SK-N-SH treated with all-trans-retinoic acid at 6 μM for 48 hours (cell line): Measurements from ENCODE around the gene SMARCD2.

Experiments
- ATAC-seq: fragments of 200-7000 bp; cut with Tn5 transposase; 3 replicates; pipeline ENCODE4 v1.9.1; 2020; ENCODE audit warnings: mild to moderate bottlenecking, moderate library complexity
- ARNTL ChIP-seq: fragments of 450-650 bp; formaldehyde crosslinking; IDR thresholded peaks from 2 replicates; pipeline ENCODE4 v1.5.0; 2020; ENCODE audit warnings: low read depth, mild to moderate bottlenecking, moderate library complexity, borderline replicate concordance
- BACH2 ChIP-seq: fragments of 250-450 bp; sonication (Bioruptor Pico); IDR thresholded peaks from 2 replicates; pipeline ENCODE4 v1.9.0; 2021; ENCODE audit warnings: mild to moderate bottlenecking, borderline replicate concordance
- CREB5 ChIP-seq: fragments of 250-450 bp; sonication (Bioruptor Pico); IDR thresholded peaks from 2 replicates; pipeline ENCODE4 v1.5.1; 2020; ENCODE audit warnings: low read depth, mild to moderate bottlenecking, moderate library complexity
- CSDC2 ChIP-seq: fragments of 250-450 bp; sonication (Bioruptor Pico); IDR thresholded peaks from 2 replicates; pipeline ENCODE4 v1.5.0; 2020; ENCODE audit warnings: mild to moderate bottlenecking, moderate library complexity
- ESRRG ChIP-seq: fragments of 250-450 bp; sonication (Bioruptor Pico); IDR thresholded peaks from 2 replicates; pipeline ENCODE4 v1.6.1; 2021; ENCODE audit warnings: mild to moderate bottlenecking
- GLIS3 ChIP-seq: fragments of 250-450 bp; sonication (Bioruptor Pico); IDR thresholded peaks from 2 replicates; pipeline ENCODE4 v1.5.0; 2020; ENCODE audit warnings: mild to moderate bottlenecking, moderate library complexity
- ISL1 ChIP-seq: fragments of 250-450 bp; sonication (Bioruptor Pico); IDR thresholded peaks from 2 replicates; pipeline ENCODE4 v2.1.2; 2022; ENCODE audit warnings: mild to moderate bottlenecking, moderate library complexity
- POU6F1 ChIP-seq: fragments of 250-450 bp; sonication (Bioruptor Pico); IDR thresholded peaks from 2 replicates; pipeline ENCODE4 v1.8.0; 2021; ENCODE audit warnings: low read depth, mild to moderate bottlenecking, moderate library complexity, borderline replicate concordance
- PPARA ChIP-seq: fragments of 250-450 bp; sonication (Bioruptor Pico); IDR thresholded peaks from 2 replicates; pipeline ENCODE4 v1.5.0; 2020; ENCODE audit warnings: mild to moderate bottlenecking, borderline replicate concordance
- RARB ChIP-seq: fragments of 250-450 bp; sonication (Bioruptor Pico); IDR thresholded peaks from 2 replicates; pipeline ENCODE4 v1.8.0; 2021; ENCODE audit warnings: mild to moderate bottlenecking, moderate library complexity
- SNAI2 ChIP-seq: fragments of 250-450 bp; sonication (Bioruptor Pico); IDR thresholded peaks from 2 replicates; pipeline ENCODE4 v1.5.0; 2020; ENCODE audit warnings: mild to moderate bottlenecking, moderate library complexity
- TCF4 ChIP-seq: fragments of 250-450 bp; sonication (Bioruptor Pico); IDR thresholded peaks from 2 replicates; pipeline ENCODE4 v1.8.0; 2021; ENCODE audit warnings: mild to moderate bottlenecking, moderate library complexity, borderline replicate concordance
- TSHZ2 ChIP-seq: fragments of 250-450 bp; sonication (Bioruptor Pico); IDR thresholded peaks from 2 replicates; pipeline ENCODE4 v1.5.0; 2020; ENCODE audit warnings: mild to moderate bottlenecking, moderate library complexity
- ZC3H10 ChIP-seq: fragments of 250-450 bp; sonication (Bioruptor Pico); IDR thresholded peaks from 2 replicates; pipeline ENCODE4 v1.5.1; 2021; ENCODE audit warnings: mild to moderate bottlenecking, moderate library complexity
- ZFP3 ChIP-seq: fragments of 250-450 bp; sonication (Bioruptor Pico); IDR thresholded peaks from 2 replicates; pipeline ENCODE4 v1.5.0; 2020; ENCODE audit warnings: mild to moderate bottlenecking, moderate library complexity
- ZNF565 ChIP-seq: fragments of 450-650 bp; formaldehyde crosslinking; conservative IDR thresholded peaks from 2 replicates; pipeline ENCODE4 v1.5.0; 2020; ENCODE audit warnings: low read depth, mild to moderate bottlenecking, moderate library complexity
- ZNF70 ChIP-seq: fragments of 450-650 bp; formaldehyde crosslinking; IDR thresholded peaks from 2 replicates; pipeline ENCODE4 v1.5.0; 2020; ENCODE audit warnings: mild to moderate bottlenecking, moderate library complexity
- ZNF8 ChIP-seq: fragments of 450-650 bp; formaldehyde crosslinking; IDR thresholded peaks from 2 replicates; pipeline ENCODE4 v1.5.0; 2020; ENCODE audit warnings: mild to moderate bottlenecking, moderate library complexity

SMARCD2 gene

GRCh38 chr17:63819585-63820537, 22.6 kb downstream of the SMARCD2 start:
- peak; percentile 3; the same call in 1 of the 3 replicates for ATAC-seq
- TF ChIP-seq GLIS3 (CRISPR knock-in tag) (0 out of 2 replicates have a peak, but pooled peaks have one; percentile 54), CSDC2 (CRISPR knock-in tag) (no peak), ZNF8 (CRISPR knock-in tag) (no peak), ESRRG (CRISPR knock-in tag) (no peak), ISL1 (CRISPR knock-in tag) (no peak), TCF4 (CRISPR knock-in tag) (no peak), BACH2 (CRISPR knock-in tag) (no peak)

- ATAC-seq = no peak
- TF ChIP-seq POU6F1 (CRISPR knock-in tag) (no peak), ISL1 (CRISPR knock-in tag) (no peak), TSHZ2 (CRISPR knock-in tag) (no peak), RARB (no peak), PPARA (CRISPR knock-in tag) (no peak), ZNF70 (no peak), ZC3H10 (CRISPR knock-in tag) (no peak), ARNTL (no peak), SNAI2 (no peak)
Measured at GRCh38 chr17:63819131-63819530, 23.4 kb downstream of the SMARCD2 start.

- ATAC-seq = no peak
- TF ChIP-seq ZNF70 = no peak
- no peak for TF ChIP-seq ZNF565
- TF ChIP-seq ZC3H10 (CRISPR knock-in tag) = no peak
- no peak for TF ChIP-seq TCF4 (CRISPR knock-in tag)
- no peak for TF ChIP-seq CREB5 (CRISPR knock-in tag)
- TF ChIP-seq ZNF8 (CRISPR knock-in tag) = no peak
- no peak for TF ChIP-seq PPARA (CRISPR knock-in tag)
- no peak for TF ChIP-seq ZFP3 (CRISPR knock-in tag)
- TF ChIP-seq SNAI2 = no peak
- TF ChIP-seq BACH2 (CRISPR knock-in tag) = no peak
- TF ChIP-seq TSHZ2 (CRISPR knock-in tag) = no peak
- TF ChIP-seq ARNTL = no peak
Measured at GRCh38 chr17:63817736-63818385, 24.6 kb downstream of the SMARCD2 start.
